ENCODE measurements around the gene MSH5.

The MSH5 gene

GRCh38 chr6:31719001-31719400, 20.8 kb upstream of the MSH5 start:
- H3K4me3 ChIP-seq (ENCODE audit: low read depth, low read length), result no peak overlapping the region
- TF ChIP-seq, protein P1, sequence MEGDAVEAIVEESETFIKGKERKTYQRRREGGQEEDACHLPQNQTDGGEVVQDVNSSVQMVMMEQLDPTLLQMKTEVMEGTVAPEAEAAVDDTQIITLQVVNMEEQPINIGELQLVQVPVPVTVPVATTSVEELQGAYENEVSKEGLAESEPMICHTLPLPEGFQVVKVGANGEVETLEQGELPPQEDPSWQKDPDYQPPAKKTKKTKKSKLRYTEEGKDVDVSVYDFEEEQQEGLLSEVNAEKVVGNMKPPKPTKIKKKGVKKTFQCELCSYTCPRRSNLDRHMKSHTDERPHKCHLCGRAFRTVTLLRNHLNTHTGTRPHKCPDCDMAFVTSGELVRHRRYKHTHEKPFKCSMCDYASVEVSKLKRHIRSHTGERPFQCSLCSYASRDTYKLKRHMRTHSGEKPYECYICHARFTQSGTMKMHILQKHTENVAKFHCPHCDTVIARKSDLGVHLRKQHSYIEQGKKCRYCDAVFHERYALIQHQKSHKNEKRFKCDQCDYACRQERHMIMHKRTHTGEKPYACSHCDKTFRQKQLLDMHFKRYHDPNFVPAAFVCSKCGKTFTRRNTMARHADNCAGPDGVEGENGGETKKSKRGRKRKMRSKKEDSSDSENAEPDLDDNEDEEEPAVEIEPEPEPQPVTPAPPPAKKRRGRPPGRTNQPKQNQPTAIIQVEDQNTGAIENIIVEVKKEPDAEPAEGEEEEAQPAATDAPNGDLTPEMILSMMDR (IDR thresholded peaks at IDR 0.05; ENCODE audit: low read depth, low read length, missing control alignments), result no peak
- DNase-seq (ENCODE audit: low read depth), result no peak

DNA sequence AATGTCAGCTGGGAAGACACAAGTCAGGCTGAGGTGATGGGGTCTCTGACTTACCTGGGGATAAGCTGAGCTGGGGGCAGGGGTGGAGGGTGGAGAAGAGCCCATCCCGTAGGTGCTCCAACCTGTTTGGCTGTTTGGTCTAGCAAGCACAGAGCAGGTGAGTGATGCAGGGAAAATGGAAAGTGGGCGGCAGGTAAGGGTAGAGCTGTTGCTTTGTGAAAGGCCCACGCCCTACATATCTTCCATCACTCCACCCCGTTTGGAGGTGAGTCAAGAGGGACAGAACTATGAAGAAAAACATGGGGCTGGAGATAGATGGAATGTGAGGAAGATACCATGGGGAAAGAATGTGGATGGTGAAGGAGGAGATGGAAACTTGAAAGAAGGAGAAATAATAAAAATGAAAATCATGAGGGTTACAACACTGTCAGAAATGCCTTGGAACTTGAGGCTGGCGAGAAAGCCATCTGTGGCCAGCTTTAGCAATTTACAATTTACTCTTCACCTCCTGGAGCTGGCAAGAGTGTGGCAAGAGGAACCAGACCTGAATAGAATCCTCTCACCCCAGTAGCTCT, 19.5 kb upstream of the MSH5 start:
- no peak overlapping the region for H3K4me3 ChIP-seq (ENCODE audit: low read depth, low read length)
- TF ChIP-seq, protein P1 (IDR thresholded peaks at IDR 0.05; ENCODE audit: low read depth, low read length, missing control alignments), result no peak
- no peak for DNase-seq (ENCODE audit: low read depth)

- TF ChIP-seq, protein P1 (IDR thresholded peaks at IDR 0.05; ENCODE audit: low read depth, low read length, missing control alignments), result no peak
- no peak for DNase-seq (ENCODE audit: low read depth)
- no peak within 1 kb of the TSS for H3K4me3 ChIP-seq (ENCODE audit: low read depth, low read length)
These were observed 18.3 kb upstream of the MSH5 start, which contains the start of gene LY6G6C for GRCh38 chr6:31721351-31722020. Gene LY6G6C, minus strand, starts transcription at chr6:31721746. Its CDS starts 67 bp downstream, at chr6:31721679.

GRCh38 chr6:31722173-31722572, 17.6 kb upstream of the MSH5 start:
- TF ChIP-seq, protein P1 (IDR thresholded peaks at IDR 0.05; ENCODE audit: low read depth, low read length, missing control alignments), result no peak

DNA sequence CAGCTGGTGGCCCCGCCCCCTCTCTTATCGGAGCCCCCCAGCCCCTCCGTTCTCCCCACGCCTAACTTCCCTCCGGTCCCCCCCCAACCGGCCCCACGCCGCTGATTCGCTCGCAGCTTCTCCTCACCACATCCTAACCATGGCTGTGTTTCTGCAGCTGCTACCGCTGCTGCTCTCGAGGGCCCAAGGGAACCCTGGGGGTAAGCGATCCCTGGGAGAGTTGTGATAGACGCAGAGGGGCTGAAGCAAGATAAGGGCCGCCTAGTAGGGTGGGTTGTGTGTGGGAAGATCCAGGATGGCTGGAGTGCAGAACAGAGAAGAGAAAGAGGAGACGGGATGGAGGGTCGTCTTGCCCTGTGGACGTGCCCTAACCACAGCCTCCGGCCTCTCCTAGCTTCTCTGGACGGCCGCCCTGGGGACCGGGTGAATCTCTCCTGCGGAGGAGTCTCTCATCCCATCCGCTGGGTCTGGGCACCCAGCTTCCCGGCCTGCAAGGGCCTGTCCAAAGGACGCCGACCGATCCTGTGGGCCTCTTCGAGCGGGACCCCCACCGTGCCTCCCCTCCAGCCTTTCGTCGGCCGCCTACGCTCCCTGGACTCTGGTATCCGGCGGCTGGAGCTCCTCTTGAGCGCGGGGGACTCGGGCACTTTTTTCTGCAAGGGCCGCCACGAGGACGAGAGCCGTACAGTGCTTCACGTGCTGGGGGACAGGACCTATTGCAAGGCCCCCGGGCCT, 16.4 kb upstream of the MSH5 start, which contains the start of gene MPIG6B:
TSS of gene MPIG6B (plus strand) at position 129 of the 735 bp plus-strand sequence. CDS start at position 140, 11 bp downstream.
- TF ChIP-seq, protein P1 (IDR thresholded peaks at IDR 0.05; ENCODE audit: low read depth, low read length, missing control alignments), result no peak
- no peak for DNase-seq (ENCODE audit: low read depth)
- H3K4me3 ChIP-seq (ENCODE audit: low read depth, low read length), result no peak within 1 kb of the TSS

More at GRCh38 chr6:31722173-31722572, 17.6 kb upstream of the MSH5 start:
- DNase-seq (ENCODE audit: low read depth), result no peak
- no peak overlapping the region for H3K4me3 ChIP-seq (ENCODE audit: low read depth, low read length)

- no peak overlapping the region for H3K4me3 ChIP-seq (ENCODE audit: low read depth, low read length)
- TF ChIP-seq, protein P1 (IDR thresholded peaks at IDR 0.05; ENCODE audit: low read depth, low read length, missing control alignments), result no peak
- DNase-seq (ENCODE audit: low read depth), result no peak
These were observed 15.7 kb upstream of the MSH5 start for GRCh38 chr6:31723980-31724691.
